OCI-LY1 (cell line): ENCODE results near the gene CSGALNACT2.

Experiments used
- H2AFZ ChIP-seq: fragments of 200-600 bp; sonication (generic), shearing (Covaris generic); 2 replicates; pipeline ENCODE4 v1.6.0; 2014; ENCODE audit warnings: antibody characterized with exemption, mild to moderate bottlenecking, low read length
- H3F3A ChIP-seq: fragments of 200-600 bp; sonication (generic), shearing (Covaris generic); 2 replicates; pipeline ENCODE4 v1.6.0; 2014; ENCODE audit warnings: mild to moderate bottlenecking, antibody characterized with exemption, low read length, moderate library complexity; ENCODE audit not compliant: insufficient read depth
- H3K27ac ChIP-seq: fragments of 200-600 bp; sonication (generic); 2 replicates; pipeline ENCODE4 v1.5.1; 2014; ENCODE audit warnings: low read length, mixed run types, mild to moderate bottlenecking, low read depth; ENCODE audit not compliant: poor library complexity, severe bottlenecking
- H3K27me3 ChIP-seq: fragments of 200-600 bp; sonication (generic); 2 replicates; pipeline ENCODE4 v1.6.0; 2014; ENCODE audit warnings: antibody characterized with exemption, mild to moderate bottlenecking, low read length, moderate library complexity; ENCODE audit not compliant: insufficient read depth
- H3K36me3 ChIP-seq: fragments of 200-600 bp; sonication (generic); 2 replicates; pipeline ENCODE4 v1.6.1; 2014; ENCODE audit warnings: mild to moderate bottlenecking, antibody characterized with exemption, low read length, moderate library complexity, mixed read lengths; ENCODE audit not compliant: insufficient read depth
- H3K4me1 ChIP-seq: fragments of 200-600 bp; sonication (generic); 2 replicates; pipeline ENCODE4 v1.5.1; 2014; ENCODE audit warnings: mild to moderate bottlenecking, low read length, moderate library complexity; ENCODE audit not compliant: insufficient read depth, severe bottlenecking
- H3K4me2 ChIP-seq: fragments of 200-600 bp; sonication (generic), shearing (Covaris generic); 2 replicates; pipeline ENCODE4 v1.6.1; 2014; ENCODE audit warnings: low read length
- H3K4me3 ChIP-seq: fragments of 200-600 bp; sonication (generic); 2 replicates; pipeline ENCODE4 v1.5.1; 2014; ENCODE audit warnings: low read length, low read depth, mild to moderate bottlenecking, mixed read lengths; ENCODE audit not compliant: poor library complexity, severe bottlenecking
- H3K79me2 ChIP-seq: fragments of 200-600 bp; shearing (Covaris generic); 2 replicates; pipeline ENCODE4 v1.6.1; 2016; ENCODE audit warnings: mixed run types, low read length, mixed read lengths; ENCODE audit not compliant: insufficient read depth
- H3K9ac ChIP-seq: fragments of 200-600 bp; sonication (generic), shearing (Covaris generic); 2 replicates; pipeline ENCODE4 v1.6.1; 2014; ENCODE audit warnings: mild to moderate bottlenecking, low read length, mixed read lengths
- H3K9me2 ChIP-seq: fragments of 200-600 bp; sonication (generic), shearing (Covaris generic); 2 replicates; pipeline ENCODE4 v1.6.1; 2014; ENCODE audit warnings: low read depth, mild to moderate bottlenecking, low read length, mixed read lengths
- H3K9me3 ChIP-seq: fragments of 200-600 bp; shearing (Covaris generic); 2 replicates; pipeline ENCODE4 v1.6.1; 2014; ENCODE audit warnings: low read length, mixed read lengths
- H4K20me1 ChIP-seq: fragments of 200-600 bp; sonication (generic), shearing (Covaris generic); 2 replicates; pipeline ENCODE4 v1.6.0; 2016; ENCODE audit warnings: mild to moderate bottlenecking, low read length; ENCODE audit not compliant: insufficient read depth
- CTCF ChIP-seq: fragments of 200-600 bp; sonication (generic), shearing (Covaris generic); IDR thresholded peaks from 2 replicates; pipeline ENCODE4 v1.5.1; 2017; ENCODE audit warnings: mild to moderate bottlenecking, antibody characterized with exemption, low read length, moderate library complexity, mixed read lengths
- EZH2 ChIP-seq: fragments of 200-600 bp; sonication (generic), shearing (Covaris generic); IDR thresholded peaks from 2 replicates; pipeline ENCODE4 v1.8.0; 2017; ENCODE audit warnings: borderline replicate concordance, mixed run types, mild to moderate bottlenecking, antibody characterized with exemption, low read length, moderate library complexity, mixed read lengths

The CSGALNACT2 gene

GRCh38 chr10:43166880-43167497, 28.7 kb downstream of the CSGALNACT2 start:
- H3K27ac ChIP-seq, result no peak overlapping the region
- H2AFZ ChIP-seq, result no peak overlapping the region
- no peak overlapping the region for H3K9ac ChIP-seq
- H4K20me1 ChIP-seq, result no peaks in the 10 kb centered on the region
- H3K27me3 ChIP-seq, result no peaks in the 10 kb centered on the region
- no peak for TF ChIP-seq EZH2
- no peak for TF ChIP-seq CTCF
- H3K79me2 ChIP-seq, result no peaks in the 10 kb centered on the region
- H3K4me1 ChIP-seq, result no peaks in the 10 kb centered on the region
- H3K9me3 ChIP-seq, result no peaks in the 10 kb centered on the region
- no peak overlapping the region for H3K4me3 ChIP-seq
- no peak overlapping the region for H3K4me2 ChIP-seq
- H3K9me2 ChIP-seq, result no peaks in the 10 kb centered on the region
- no peaks in the 10 kb centered on the region for H3K36me3 ChIP-seq
- H3F3A ChIP-seq, result no peaks in the 10 kb centered on the region

- Histone ChIP-seq H3K9me2 (no peaks in the 10 kb centered on the region), H3K9me3 (no peaks in the 10 kb centered on the region), H3K27ac (no peak overlapping the region), H2AFZ (no peak overlapping the region), H3K79me2 (no peaks in the 10 kb centered on the region), H3F3A (no peaks in the 10 kb centered on the region), H3K9ac (no peak overlapping the region), H3K4me2 (no peak overlapping the region), H3K4me3 (no peak overlapping the region), H3K36me3 (no peaks in the 10 kb centered on the region), H3K27me3 (no peaks in the 10 kb centered on the region), H4K20me1 (no peaks in the 10 kb centered on the region), H3K4me1 (no peaks in the 10 kb centered on the region)
- TF ChIP-seq EZH2, result no peak
- no peak for TF ChIP-seq CTCF
Measured at GRCh38 chr10:43167498-43167889, 29.2 kb downstream of the CSGALNACT2 start.

DNA sequence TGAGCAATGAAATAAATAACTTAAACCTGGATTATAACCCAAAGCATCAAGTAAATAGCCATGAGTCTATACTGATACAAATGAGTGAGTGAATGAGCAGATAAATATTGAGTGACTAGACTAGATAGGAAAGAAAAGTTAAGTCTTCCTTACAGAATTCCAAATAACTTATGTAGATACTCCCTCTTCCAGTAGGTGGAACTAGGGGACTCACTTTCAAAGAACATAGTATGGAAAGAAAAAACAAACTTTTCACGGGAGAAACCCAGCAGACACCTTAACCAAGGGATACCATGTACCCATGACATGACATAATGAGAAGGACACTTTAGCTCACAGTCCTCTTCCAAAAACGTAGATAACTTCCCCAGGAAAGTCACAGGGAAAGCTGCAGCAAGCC, 32.2 kb downstream of the CSGALNACT2 start:
- H3K4me3 ChIP-seq, result no peak overlapping the region
- H4K20me1 ChIP-seq, result no peaks in the 10 kb centered on the region
- no peaks in the 10 kb centered on the region for H3K9me3 ChIP-seq
- H2AFZ ChIP-seq, result no peak overlapping the region
- no peaks in the 10 kb centered on the region for H3K4me1 ChIP-seq
- no peak overlapping the region for H3K27ac ChIP-seq
- H3K9me2 ChIP-seq, result no peaks in the 10 kb centered on the region
- H3K4me2 ChIP-seq, result no peak overlapping the region
- H3K79me2 ChIP-seq, result no peaks in the 10 kb centered on the region
- no peaks in the 10 kb centered on the region for H3K36me3 ChIP-seq
- no peak for TF ChIP-seq EZH2
- no peak for TF ChIP-seq CTCF
- H3K9ac ChIP-seq, result no peak overlapping the region
- H3K27me3 ChIP-seq, result no peaks in the 10 kb centered on the region
- no peaks in the 10 kb centered on the region for H3F3A ChIP-seq
